Stomach (tissue), 9 donors: ENCODE results near the gene JUNB. TPM values are rescaled to one million over a fixed set of nuclear protein-coding genes. Genes with fewer than 3 reads are reported as not detected.

Experiments used
- DNase-seq, 2 donors: peaks; one replicate each; pipeline versions ENCODE4 v3.0.0 to v3.0.0-alpha.2; 2013 to 2019
- H3K27ac ChIP-seq, 5 donors: fragments of 200-600 bp in 4 of 5; sonication (generic) in 4 of 5; one replicate each; pipeline ENCODE4 v1.5.1; 2013 to 2019; ENCODE audit warnings: mild to moderate bottlenecking in 1 of 5, moderate library complexity in 1 of 5
- H3K27me3 ChIP-seq, 3 donors: fragments of 200-600 bp; sonication (generic); one replicate each; pipeline ENCODE4 v1.5.1; 2017 to 2019; ENCODE audit warnings: mixed run types in 1 of 3
- H3K36me3 ChIP-seq, 4 donors: fragments of 200-600 bp; sonication (generic); 1 replicate in 3 of 4; 2 replicates in 1 of 4; pipeline ENCODE4 v1.5.1; 2016 to 2019
- H3K4me1 ChIP-seq, 4 donors: fragments of 200-600 bp; sonication (generic); one replicate each; pipeline ENCODE4 v1.5.1; 2016 to 2019
- H3K4me3 ChIP-seq, 4 donors: fragments of 200-600 bp; sonication (generic) in 3 of 4; one replicate each; pipeline ENCODE4 v1.5.1; 2016 to 2019; ENCODE audit warnings: mild to moderate bottlenecking in 1 of 4
- H3K9me3 ChIP-seq, 4 donors: fragments of 200-600 bp; sonication (generic); one replicate each; pipeline ENCODE4 v1.5.1; 2016 to 2019
- CTCF ChIP-seq, 7 experiments: fragments of 450-650 bp in 4 of 7; fragments of 200-600 bp in 3 of 7; sonication (generic) in 3 of 7; IDR thresholded peaks; one replicate each; pipeline ENCODE4 v1.5.1; 2016 to 2019; ENCODE audit warnings: antibody characterized with exemption in 7 of 7, control low read depth in 2 of 7, mild to moderate bottlenecking in 1 of 7
- EP300 ChIP-seq: sonication (generic); formaldehyde crosslinking; IDR thresholded peaks from one replicate; pipeline ENCODE4 v1.6.1; 2017; ENCODE audit warnings: antibody characterized with exemption
- POLR2A ChIP-seq, 4 donors: fragments of 450-650 bp; IDR thresholded peaks; one replicate each; pipeline ENCODE4 v1.6.1; 2016; ENCODE audit warnings: antibody characterized with exemption in 4 of 4, control low read depth in 2 of 4, mild to moderate bottlenecking in 1 of 4, moderate library complexity in 1 of 4
- POLR2AphosphoS5 ChIP-seq, 3 donors: sonication (generic); formaldehyde crosslinking; IDR thresholded peaks; one replicate each; pipeline ENCODE4 v1.6.1; 2016; ENCODE audit warnings: antibody characterized with exemption in 3 of 3
- WGBS, 5 donors: extraction: QIAGEN DNeasy Blood & Tissue Kit in 3 of 5; methylation state at CpG; one replicate each; pipeline versions ENCODE4 v1.1.5 to v1.1.7; 2013 to 2018; 5-methylcytosine and 5-hydroxymethylcytosine counted together
- intact Hi-C: fragments of 100-400 bp; cut with DNase I; formaldehyde crosslinking; loops from one replicate; pipeline ENCODE4 v1.15.1; 2023; ENCODE audit warnings: low total_unique reads
- polyA plus RNA-seq, 3 donors: library from polyadenylated mRNA; stranded (reverse); fragments of 200-250 nt; gene quantifications; one replicate each; pipeline ENCODE4 v1.2.3, GENCODE V29; 2013
- total RNA-seq, 5 donors: library from RNA; depleted of rRNA; stranded (reverse); fragments of >200 nt; gene quantifications; one replicate each; pipeline versions ENCODE4 v1.1.0 to v1.2.3, GENCODE V29; 2014 to 2016
- donor health status: healthy with polysubstance abuse.
- donor health status: Bipolar disorder and iron deficiency.
- donor health status: healthy.

JUNB gene
- total and polyA plus RNA-seq, 8 donors: 128 to 625 (median 205) TPM

- intact Hi-C loops: no loop called here
- Histone ChIP-seq H3K4me1 (peaks cover 29 to 83% (median 65%) of the 10 kb centered on the region in 4 donors), H3K4me3 (peak overlapping the region; percentile 57 to 68 (median 66)), H3K9me3 (no peaks in the 10 kb centered on the region), H3K36me3 (peaks cover 0 to 5% (median 0%) of the 10 kb centered on the region in 4 donors), H3K27me3 (no peaks in the 10 kb centered on the region), H3K27ac (peak overlapping the region; percentile 95 to 100 (median 96))
- 1 to 2% (median 2%) methylated on average over 28 to 44 of the region's 44 CpGs for WGBS, 5 donors
- peak in 1 of 4 donors; percentile 25 for TF ChIP-seq POLR2A (IDR thresholded peaks at IDR 0.05)
- no peak for TF ChIP-seq CTCF (IDR thresholded peaks at IDR 0.05)
- peak; percentile 45 to 81 (median 57) for TF ChIP-seq POLR2AphosphoS5 (IDR thresholded peaks at IDR 0.05)
- DNase-seq: peak; percentile 79 to 92
Observed at GRCh38 chr19:12778017-12778904, 13.0 kb upstream of the JUNB start.

GRCh38 chr19:12778905-12779161 lies 12.5 kb upstream of the JUNB start:
- H3K9me3 ChIP-seq: no peaks in the 10 kb centered on the region
- H3K4me3 ChIP-seq: peak overlapping the region; percentile 57 to 68 (median 66)
- H3K27ac ChIP-seq: peak overlapping the region; percentile 95 to 100 (median 96)
- peaks cover 34 to 85% (median 70%) of the 10 kb centered on the region in 4 donors for H3K4me1 ChIP-seq
- H3K36me3 ChIP-seq: peaks cover 0 to 5% (median 0%) of the 10 kb centered on the region in 4 donors
- no peak for TF ChIP-seq EP300
- no peak for TF ChIP-seq POLR2AphosphoS5 (IDR thresholded peaks at IDR 0.05)
- no peak for TF ChIP-seq CTCF (IDR thresholded peaks at IDR 0.05)
- no peak for TF ChIP-seq POLR2A (IDR thresholded peaks at IDR 0.05)
- intact Hi-C loops: no loop called here
- H3K27me3 ChIP-seq: no peaks in the 10 kb centered on the region
- WGBS, 5 donors: 43 to 63% (median 51%) methylated on average over 5 to 6 of the region's 6 CpGs
- DNase-seq: no peak

- intact Hi-C loops: no loop called here
- peak in 1 of 2 donors; percentile 88 for DNase-seq
- Histone ChIP-seq H3K4me3 (peak overlapping the region; percentile 57 to 68 (median 66)), H3K36me3 (peaks cover 0 to under 1% (median 0%) of the 10 kb centered on the region in 4 donors), H3K4me1 (peaks cover 40 to 85% (median 71%) of the 10 kb centered on the region in 4 donors), H3K27ac (peak overlapping the region; percentile 95 to 100 (median 96)), H3K9me3 (no peaks in the 10 kb centered on the region), H3K27me3 (no peaks in the 10 kb centered on the region)
- WGBS, 5 donors: 55 to 84% (median 66%) methylated on average over 12 to 15 of the region's 15 CpGs
- TF ChIP-seq CTCF (IDR thresholded peaks at IDR 0.05) (no peak), EP300 (no peak), POLR2AphosphoS5 (IDR thresholded peaks at IDR 0.05) (peak; percentile 6 to 47 (median 32))
Observed at GRCh38 chr19:12779162-12779993, 11.9 kb upstream of the JUNB start.

GRCh38 chr19:12782174-12782423 lies 9.2 kb upstream of the JUNB start:
- 0 to 3% (median 1%) methylated on average over 12 of the region's 12 CpGs for WGBS, 5 donors
- H3K36me3 ChIP-seq: no peaks in the 10 kb centered on the region
- peak overlapping the region; percentile 92 to 100 (median 95) for H3K27ac ChIP-seq
- intact Hi-C loops: no loop called here
- peaks cover 66 to 91% (median 82%) of the 10 kb centered on the region in 4 donors for H3K4me1 ChIP-seq
- DNase-seq: no peak
- H3K27me3 ChIP-seq: no peaks in the 10 kb centered on the region
- peak in 1 of 4 donors; percentile 48 for TF ChIP-seq POLR2A (IDR thresholded peaks at IDR 0.05)
- peak in 1 of 3 donors; percentile 88 for TF ChIP-seq POLR2AphosphoS5 (IDR thresholded peaks at IDR 0.05)
- TF ChIP-seq CTCF (IDR thresholded peaks at IDR 0.05): no peak
- no peaks in the 10 kb centered on the region for H3K9me3 ChIP-seq
- H3K4me3 ChIP-seq: peak overlapping the region; percentile 41 to 52 (median 50)
